ENCODE results near the gene RAMP1.

- TF ChIP-seq CTCF (IDR thresholded peaks at IDR 0.05) = no peak
- TF ChIP-seq POLR2A (IDR thresholded peaks at IDR 0.05) = no peak
These were observed 41.4 kb upstream of the RAMP1 start for GRCh38 chr2:237818066-237818473.
